GM12865 (cell line): Measurements from ENCODE around the gene ITGB6.

Source experiments
- DNase-seq: peaks from one replicate; pipeline ENCODE4 v3.0.0; 2010; ENCODE audit warnings: low read depth
- H3K4me3 ChIP-seq: 2 replicates; pipeline ENCODE4 v1.5.1; 2011; ENCODE audit warnings: mild to moderate bottlenecking, low read depth, low read length, control low read depth
- CTCF ChIP-seq: IDR thresholded peaks from 2 replicates; pipeline ENCODE4 v1.5.1; 2011; ENCODE audit warnings: low read length, control low read depth, low read depth, inconsistent platforms; ENCODE audit not compliant: insufficient read depth; ENCODE audit errors: missing control alignments

Gene ITGB6

GRCh38 chr2:160174322-160174721 lies 25.8 kb downstream of the ITGB6 start:
- TF ChIP-seq CTCF: no peak
- H3K4me3 ChIP-seq: no peak overlapping the region
- no peak for DNase-seq

GRCh38 chr2:160169988-160170387 lies 30.1 kb downstream of the ITGB6 start:
- TF ChIP-seq CTCF: no peak
- H3K4me3 ChIP-seq: no peak overlapping the region
- no peak for DNase-seq

- no peak overlapping the region for H3K4me3 ChIP-seq
- TF ChIP-seq CTCF: no peak
- no peak for DNase-seq
Measured at GRCh38 chr2:160169471-160169870, 30.6 kb downstream of the ITGB6 start.

- H3K4me3 ChIP-seq: no peak overlapping the region
- DNase-seq: no peak
- no peak for TF ChIP-seq CTCF
Measured at GRCh38 chr2:160168878-160169277, 31.2 kb downstream of the ITGB6 start.

GRCh38 chr2:160167089-160167740 lies 32.9 kb downstream of the ITGB6 start:
- no peak overlapping the region for H3K4me3 ChIP-seq
- no peak for TF ChIP-seq CTCF
- DNase-seq: no peak

- TF ChIP-seq CTCF: no peak
- no peak for DNase-seq
- H3K4me3 ChIP-seq: no peak overlapping the region
Measured at GRCh38 chr2:160165996-160166395, 34.1 kb downstream of the ITGB6 start.

GRCh38 chr2:160165081-160165480 lies 35.0 kb downstream of the ITGB6 start:
- TF ChIP-seq CTCF: no peak
- DNase-seq: no peak

More at GRCh38 chr2:160165081-160165480, 35.0 kb downstream of the ITGB6 start:
- H3K4me3 ChIP-seq: no peak overlapping the region
